Measurements from ENCODE around the gene COPZ1. TPM values are rescaled to one million over a fixed set of nuclear protein-coding genes. Genes with fewer than 3 reads are reported as not detected.
A peak's percentile ranks its signal among the peaks of the same experiment; 100 is the strongest.

Gene COPZ1
- total RNA-seq, 1 donor from 2014 or later, result 196 TPM

DNA sequence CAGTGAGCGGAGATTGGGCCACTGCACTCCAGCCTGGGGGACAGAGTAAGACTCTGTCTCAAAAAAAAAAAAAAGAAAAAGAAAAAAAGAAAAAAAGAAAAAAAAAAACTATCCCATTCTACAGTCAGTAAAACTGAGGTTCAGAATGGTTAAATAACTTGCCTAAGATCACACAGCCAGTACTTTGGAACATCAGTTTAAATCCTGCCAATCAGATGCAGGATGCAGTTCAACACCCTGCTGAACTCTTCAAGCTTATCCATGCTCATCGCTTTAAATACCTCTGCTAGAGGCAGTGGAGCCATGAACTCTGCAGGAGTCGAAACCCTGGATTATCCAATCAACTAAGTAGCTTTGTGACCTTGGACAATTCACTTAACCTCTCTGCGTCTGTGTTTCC, 56.2 kb downstream of the COPZ1 start:
- Mint-ChIP-seq H3K36me3 (peaks cover 16% of the 10 kb centered on the region), H3K9me3 (no peaks in the 10 kb centered on the region), H3K4me3 (no peak overlapping the region), H3K27me3 (no peaks in the 10 kb centered on the region), H3K4me1 (ENCODE audit: unreplicated experiment) (peaks cover 41% of the 10 kb centered on the region), H3K27ac (no peak overlapping the region)
- TF ChIP-seq, protein P1, sequence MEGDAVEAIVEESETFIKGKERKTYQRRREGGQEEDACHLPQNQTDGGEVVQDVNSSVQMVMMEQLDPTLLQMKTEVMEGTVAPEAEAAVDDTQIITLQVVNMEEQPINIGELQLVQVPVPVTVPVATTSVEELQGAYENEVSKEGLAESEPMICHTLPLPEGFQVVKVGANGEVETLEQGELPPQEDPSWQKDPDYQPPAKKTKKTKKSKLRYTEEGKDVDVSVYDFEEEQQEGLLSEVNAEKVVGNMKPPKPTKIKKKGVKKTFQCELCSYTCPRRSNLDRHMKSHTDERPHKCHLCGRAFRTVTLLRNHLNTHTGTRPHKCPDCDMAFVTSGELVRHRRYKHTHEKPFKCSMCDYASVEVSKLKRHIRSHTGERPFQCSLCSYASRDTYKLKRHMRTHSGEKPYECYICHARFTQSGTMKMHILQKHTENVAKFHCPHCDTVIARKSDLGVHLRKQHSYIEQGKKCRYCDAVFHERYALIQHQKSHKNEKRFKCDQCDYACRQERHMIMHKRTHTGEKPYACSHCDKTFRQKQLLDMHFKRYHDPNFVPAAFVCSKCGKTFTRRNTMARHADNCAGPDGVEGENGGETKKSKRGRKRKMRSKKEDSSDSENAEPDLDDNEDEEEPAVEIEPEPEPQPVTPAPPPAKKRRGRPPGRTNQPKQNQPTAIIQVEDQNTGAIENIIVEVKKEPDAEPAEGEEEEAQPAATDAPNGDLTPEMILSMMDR (conservative IDR thresholded peaks at IDR 0.05), result no peak
- DNase-seq (ENCODE audit: extremely low spot score, unreplicated experiment), result no peak

GRCh38 chr12:54383041-54383609, 58.2 kb downstream of the COPZ1 start:
- Mint-ChIP-seq H3K27me3 (no peaks in the 10 kb centered on the region), H3K27ac (peak overlapping the region; percentile 66), H3K36me3 (peaks cover 8% of the 10 kb centered on the region), H3K4me3 (no peak overlapping the region), H3K9me3 (no peaks in the 10 kb centered on the region), H3K4me1 (ENCODE audit: unreplicated experiment) (peaks cover 45% of the 10 kb centered on the region)
- no peak for DNase-seq (ENCODE audit: extremely low spot score, unreplicated experiment)
- TF ChIP-seq, protein P1 (conservative IDR thresholded peaks at IDR 0.05), result no peak

- Mint-ChIP-seq H3K4me1 (ENCODE audit: unreplicated experiment) (peaks cover 51% of the 10 kb centered on the region), H3K27me3 (no peaks in the 10 kb centered on the region), H3K4me3 (peak within 1 kb of the TSS; percentile 49), H3K9me3 (no peaks in the 10 kb centered on the region), H3K36me3 (peaks cover 8% of the 10 kb centered on the region), H3K27ac (peak within 1 kb of the TSS; percentile 35)
- DNase-seq (ENCODE audit: extremely low spot score, unreplicated experiment), result no peak
- TF ChIP-seq, protein P1 (conservative IDR thresholded peaks at IDR 0.05), result no peak
Measured at GRCh38 chr12:54384591-54385041, 59.7 kb downstream of the COPZ1 start, which contains the start of gene ZNF385A. ZNF385A (minus strand) TSS chr12:54384733; CDS start chr12:54384514, 219 bp downstream.

- peaks cover 4% of the 10 kb centered on the region for H3K36me3 Mint-ChIP-seq
- H3K4me1 Mint-ChIP-seq (ENCODE audit: unreplicated experiment), result peaks cover 54% of the 10 kb centered on the region
- no peaks in the 10 kb centered on the region for H3K27me3 Mint-ChIP-seq
- H3K27ac Mint-ChIP-seq, result no peak overlapping the region
- no peak overlapping the region for H3K4me3 Mint-ChIP-seq
- TF ChIP-seq, protein P1 (conservative IDR thresholded peaks at IDR 0.05), result no peak
- no peak for DNase-seq (ENCODE audit: extremely low spot score, unreplicated experiment)
- no peaks in the 10 kb centered on the region for H3K9me3 Mint-ChIP-seq
Measured at GRCh38 chr12:54385251-54385914, 60.5 kb downstream of the COPZ1 start.

GRCh38 chr12:54386403-54387113, 61.6 kb downstream of the COPZ1 start:
- H3K4me1 Mint-ChIP-seq (ENCODE audit: unreplicated experiment), result peaks cover 53% of the 10 kb centered on the region
- no peaks in the 10 kb centered on the region for H3K27me3 Mint-ChIP-seq
- H3K36me3 Mint-ChIP-seq, result peaks cover 4% of the 10 kb centered on the region
- peak overlapping the region; percentile 51 for H3K4me3 Mint-ChIP-seq
- DNase-seq (ENCODE audit: extremely low spot score, unreplicated experiment), result no peak
- TF ChIP-seq, protein P1 (conservative IDR thresholded peaks at IDR 0.05), result no peak
- no peaks in the 10 kb centered on the region for H3K9me3 Mint-ChIP-seq
- H3K27ac Mint-ChIP-seq, result peak overlapping the region; percentile 94
